ENCODE measurements around the gene DES.

Gene DES

DNA sequence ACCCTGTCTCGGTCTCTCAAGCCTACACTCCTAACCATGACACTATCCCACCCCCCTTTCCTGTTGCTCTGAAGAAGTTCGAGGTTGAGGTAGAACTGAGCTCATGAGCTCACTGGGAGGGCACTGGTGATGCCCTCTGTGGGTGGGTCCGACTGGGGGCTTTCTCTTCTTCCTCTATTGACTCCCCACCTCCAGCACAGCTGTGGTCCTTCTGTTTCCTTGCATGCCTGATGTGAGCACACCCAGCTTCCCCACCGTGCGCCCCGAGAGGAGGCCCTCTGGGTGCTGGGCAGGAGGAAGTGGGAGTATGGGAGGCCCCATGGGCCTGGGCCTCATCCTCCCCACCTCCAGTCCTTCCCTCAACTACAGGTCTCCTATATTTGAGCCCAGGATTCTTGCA lies 37.4 kb downstream of the DES start:
- Histone ChIP-seq H3K4me1 (ENCODE audit: control insufficient read depth, insufficient read depth, low read length) (peaks cover 12% of the 10 kb centered on the region), H3K4me3 (ENCODE audit: low read length) (no peak overlapping the region), H3K27me3 (ENCODE audit: control insufficient read depth, insufficient read depth, low read length) (peaks cover 20% of the 10 kb centered on the region), H3K9ac (ENCODE audit: low read length) (no peak overlapping the region), H3K36me3 (ENCODE audit: control insufficient read depth, insufficient read depth, low read length) (no peaks in the 10 kb centered on the region), H3K9me3 (ENCODE audit: control insufficient read depth, low read length) (no peaks in the 10 kb centered on the region)

DNA sequence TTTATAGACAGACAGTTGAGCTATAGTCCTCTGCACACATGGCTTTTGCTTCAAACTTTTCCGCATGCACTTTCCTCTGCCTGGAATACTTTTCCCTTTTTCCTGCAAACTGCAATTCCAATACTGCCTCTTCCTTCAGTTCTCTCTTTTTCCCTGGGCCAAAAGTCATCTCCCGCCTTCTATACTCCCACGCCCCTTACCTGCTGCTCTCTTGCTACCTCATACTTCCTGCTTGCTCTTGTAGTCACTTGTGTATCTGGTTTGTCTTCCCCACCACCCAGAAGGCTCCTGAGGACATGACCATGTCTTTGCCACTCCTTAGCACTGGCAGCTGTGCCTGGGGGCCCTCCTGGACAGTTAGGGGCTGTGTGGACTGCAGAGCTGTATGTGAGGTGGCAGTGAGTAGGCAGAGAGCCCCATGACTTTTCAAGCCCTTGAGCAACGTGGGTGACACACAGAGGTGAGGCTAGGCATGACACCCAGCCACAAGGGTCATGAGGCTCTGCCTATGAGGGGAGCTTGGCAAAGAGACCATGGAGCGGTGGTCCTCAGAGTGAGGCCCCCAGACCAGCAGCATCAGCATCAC lies 39.7 kb downstream of the DES start:
- Histone ChIP-seq H3K9ac (ENCODE audit: low read length) (no peak overlapping the region), H3K4me1 (ENCODE audit: control insufficient read depth, insufficient read depth, low read length) (peaks cover 11% of the 10 kb centered on the region)

GRCh38 chr2:219458996-219459395 lies 40.8 kb downstream of the DES start:
- peaks cover 6% of the 10 kb centered on the region for H3K27me3 ChIP-seq (ENCODE audit: control insufficient read depth, insufficient read depth, low read length)
- no peaks in the 10 kb centered on the region for H3K9me3 ChIP-seq (ENCODE audit: control insufficient read depth, low read length)
- no peak overlapping the region for H3K9ac ChIP-seq (ENCODE audit: low read length)
- H3K4me1 ChIP-seq (ENCODE audit: control insufficient read depth, insufficient read depth, low read length): peaks cover 7% of the 10 kb centered on the region
- H3K36me3 ChIP-seq (ENCODE audit: control insufficient read depth, insufficient read depth, low read length): no peaks in the 10 kb centered on the region
- no peak overlapping the region for H3K4me3 ChIP-seq (ENCODE audit: low read length)

More for the DNA sequence above, 39.7 kb downstream of the DES start:
- Histone ChIP-seq H3K4me3 (ENCODE audit: low read length) (no peak overlapping the region), H3K36me3 (ENCODE audit: control insufficient read depth, insufficient read depth, low read length) (no peaks in the 10 kb centered on the region), H3K27me3 (ENCODE audit: control insufficient read depth, insufficient read depth, low read length) (peaks cover 6% of the 10 kb centered on the region), H3K9me3 (ENCODE audit: control insufficient read depth, low read length) (no peaks in the 10 kb centered on the region)

DNA sequence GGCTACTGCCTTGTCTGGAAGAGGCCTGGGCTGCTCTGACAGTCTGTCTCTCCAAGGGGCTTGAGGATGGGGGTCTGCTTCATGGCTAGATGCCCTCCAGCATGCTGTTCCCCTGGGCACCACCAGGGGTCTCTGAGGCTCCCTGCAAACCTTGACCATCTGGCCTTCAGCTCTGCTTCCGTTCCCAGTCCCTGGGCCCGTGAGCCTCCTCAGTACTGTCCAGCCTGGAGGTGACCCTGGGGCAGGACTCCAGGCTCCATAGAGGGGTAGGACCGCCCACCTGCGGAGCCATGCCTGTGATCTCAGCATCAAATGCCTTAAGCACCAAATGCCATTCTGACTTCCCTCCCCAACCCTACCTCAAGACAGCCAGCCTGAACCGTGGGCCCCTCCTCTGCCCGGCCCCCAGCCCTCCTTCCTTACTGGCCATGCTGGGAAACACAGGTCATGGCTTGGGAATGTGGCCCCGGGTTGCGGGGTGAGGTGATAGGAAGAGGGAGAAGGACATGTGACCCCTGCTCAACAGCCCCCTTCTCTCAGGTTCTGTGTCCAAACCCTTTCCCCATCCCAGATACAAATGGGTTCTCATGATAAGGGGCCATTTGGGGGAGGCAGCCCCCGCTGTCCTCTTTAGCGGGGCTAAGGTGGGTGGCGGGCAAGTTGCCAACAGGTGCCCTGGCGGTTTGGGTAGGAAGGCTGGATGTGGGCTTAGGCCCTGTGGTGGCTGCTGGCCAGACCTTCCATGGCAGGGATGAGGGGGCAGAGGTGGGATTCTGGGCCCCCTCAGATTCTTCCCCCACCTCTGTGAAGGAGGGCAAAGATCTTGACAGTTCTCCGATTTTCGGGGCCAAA lies 41.5 kb downstream of the DES start:
- Histone ChIP-seq H3K4me1 (ENCODE audit: control insufficient read depth, insufficient read depth, low read length) (peaks cover 7% of the 10 kb centered on the region), H3K27me3 (ENCODE audit: control insufficient read depth, insufficient read depth, low read length) (peaks cover 6% of the 10 kb centered on the region), H3K9me3 (ENCODE audit: control insufficient read depth, low read length) (no peaks in the 10 kb centered on the region), H3K9ac (ENCODE audit: low read length) (no peak overlapping the region), H3K4me3 (ENCODE audit: low read length) (no peak overlapping the region), H3K36me3 (ENCODE audit: control insufficient read depth, insufficient read depth, low read length) (no peaks in the 10 kb centered on the region)

- H3K4me3 ChIP-seq (ENCODE audit: low read length): no peak overlapping the region
- no peaks in the 10 kb centered on the region for H3K36me3 ChIP-seq (ENCODE audit: control insufficient read depth, insufficient read depth, low read length)
- H3K27me3 ChIP-seq (ENCODE audit: control insufficient read depth, insufficient read depth, low read length): peaks cover 6% of the 10 kb centered on the region
- H3K4me1 ChIP-seq (ENCODE audit: control insufficient read depth, insufficient read depth, low read length): peaks cover 7% of the 10 kb centered on the region
- no peak overlapping the region for H3K9ac ChIP-seq (ENCODE audit: low read length)
- no peaks in the 10 kb centered on the region for H3K9me3 ChIP-seq (ENCODE audit: control insufficient read depth, low read length)
Observed at GRCh38 chr2:219460424-219460926, 42.3 kb downstream of the DES start.

DNA sequence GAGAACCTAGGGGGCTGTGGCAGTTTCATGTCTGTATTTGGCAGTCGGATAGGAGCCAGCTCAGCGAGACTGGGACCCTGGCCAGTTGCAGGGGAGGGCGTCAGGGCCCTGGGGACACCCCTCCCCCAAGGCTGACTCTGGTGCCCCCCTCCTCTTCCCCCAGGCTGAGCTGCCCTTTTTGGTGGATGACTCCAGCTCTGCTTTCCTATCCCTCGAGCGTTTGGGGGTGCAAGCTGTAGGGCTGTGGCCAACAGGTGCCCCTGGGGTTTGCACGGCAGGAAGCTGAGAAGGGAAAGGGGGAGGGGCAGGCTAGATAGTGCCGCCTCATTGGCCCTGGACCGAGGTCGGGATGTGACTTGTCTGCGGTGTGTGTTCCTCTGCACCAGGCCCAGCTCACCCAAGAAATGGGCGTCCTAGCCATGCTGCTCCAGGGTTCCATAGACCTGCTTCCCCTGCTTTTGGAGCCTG lies 42.9 kb downstream of the DES start:
- Histone ChIP-seq H3K4me3 (ENCODE audit: low read length) (no peak overlapping the region), H3K9me3 (ENCODE audit: control insufficient read depth, low read length) (no peaks in the 10 kb centered on the region), H3K4me1 (ENCODE audit: control insufficient read depth, insufficient read depth, low read length) (peaks cover 7% of the 10 kb centered on the region), H3K36me3 (ENCODE audit: control insufficient read depth, insufficient read depth, low read length) (no peaks in the 10 kb centered on the region), H3K9ac (ENCODE audit: low read length) (no peak overlapping the region), H3K27me3 (ENCODE audit: control insufficient read depth, insufficient read depth, low read length) (peaks cover 6% of the 10 kb centered on the region)

GRCh38 chr2:219461669-219462068 lies 43.5 kb downstream of the DES start:
- peaks cover 6% of the 10 kb centered on the region for H3K27me3 ChIP-seq (ENCODE audit: control insufficient read depth, insufficient read depth, low read length)
- peaks cover 7% of the 10 kb centered on the region for H3K4me1 ChIP-seq (ENCODE audit: control insufficient read depth, insufficient read depth, low read length)
- H3K9ac ChIP-seq (ENCODE audit: low read length): no peak overlapping the region
- H3K9me3 ChIP-seq (ENCODE audit: control insufficient read depth, low read length): no peaks in the 10 kb centered on the region
- H3K4me3 ChIP-seq (ENCODE audit: low read length): no peak overlapping the region
- H3K36me3 ChIP-seq (ENCODE audit: control insufficient read depth, insufficient read depth, low read length): no peaks in the 10 kb centered on the region

DNA sequence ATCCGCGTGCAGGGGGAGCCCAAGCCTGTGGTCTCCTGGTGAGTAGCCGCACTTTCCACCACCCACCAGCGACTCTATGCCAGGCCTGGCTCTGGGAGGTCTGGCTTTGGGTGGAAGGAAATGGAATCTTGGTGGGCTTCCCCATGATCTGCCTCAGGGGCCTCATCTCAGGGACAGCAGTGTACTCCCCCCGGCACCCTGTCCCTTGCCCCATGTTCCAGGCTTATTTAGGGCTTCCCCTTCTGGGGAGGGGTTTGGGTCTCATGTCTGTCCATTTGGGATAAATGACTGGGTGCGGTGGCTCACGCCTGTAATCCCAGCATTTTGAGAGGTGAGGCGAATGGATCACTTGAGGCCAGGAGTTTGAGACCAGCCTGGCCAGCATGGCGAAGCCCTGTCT lies 44.2 kb downstream of the DES start:
- Histone ChIP-seq H3K4me1 (ENCODE audit: control insufficient read depth, insufficient read depth, low read length) (peaks cover 7% of the 10 kb centered on the region), H3K4me3 (ENCODE audit: low read length) (no peak overlapping the region), H3K9me3 (ENCODE audit: control insufficient read depth, low read length) (no peaks in the 10 kb centered on the region), H3K27me3 (ENCODE audit: control insufficient read depth, insufficient read depth, low read length) (peaks cover 6% of the 10 kb centered on the region), H3K36me3 (ENCODE audit: control insufficient read depth, insufficient read depth, low read length) (no peaks in the 10 kb centered on the region), H3K9ac (ENCODE audit: low read length) (no peak overlapping the region)

DNA sequence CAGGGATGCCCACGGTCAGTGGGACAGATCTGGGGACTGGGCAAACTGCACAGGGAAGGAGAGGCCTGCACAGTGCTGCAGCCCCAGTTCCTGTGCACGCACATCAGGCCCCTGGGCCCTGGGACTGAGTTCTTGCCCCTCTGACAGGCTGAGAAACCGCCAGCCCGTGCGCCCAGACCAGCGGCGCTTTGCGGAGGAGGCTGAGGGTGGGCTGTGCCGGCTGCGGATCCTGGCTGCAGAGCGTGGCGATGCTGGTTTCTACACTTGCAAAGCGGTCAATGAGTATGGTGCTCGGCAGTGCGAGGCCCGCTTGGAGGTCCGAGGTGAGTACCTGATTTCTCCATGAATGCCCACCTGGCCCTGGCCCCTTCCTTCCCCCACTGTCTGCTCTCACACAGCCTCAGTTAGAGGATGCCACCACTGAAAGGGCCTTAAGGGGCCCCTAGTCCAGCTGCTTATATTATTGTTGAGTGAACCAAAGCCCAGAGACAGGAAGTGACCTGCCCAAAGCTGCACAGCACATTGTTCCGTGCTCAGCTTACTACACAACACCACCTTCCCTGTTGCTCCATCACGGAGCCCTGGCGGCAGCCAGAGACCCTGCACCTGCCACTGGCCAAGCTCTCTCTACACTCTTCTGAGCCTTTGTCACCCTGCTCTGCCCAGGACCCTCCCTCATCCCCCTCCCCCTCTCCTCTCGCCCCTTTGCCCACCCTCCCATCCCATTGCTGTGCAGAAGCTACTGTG lies 46.3 kb downstream of the DES start:
- no peaks in the 10 kb centered on the region for H3K36me3 ChIP-seq (ENCODE audit: control insufficient read depth, insufficient read depth, low read length)
- H3K27me3 ChIP-seq (ENCODE audit: control insufficient read depth, insufficient read depth, low read length): no peaks in the 10 kb centered on the region
- H3K9me3 ChIP-seq (ENCODE audit: control insufficient read depth, low read length): no peaks in the 10 kb centered on the region
- no peak overlapping the region for H3K4me3 ChIP-seq (ENCODE audit: low read length)
- H3K4me1 ChIP-seq (ENCODE audit: control insufficient read depth, insufficient read depth, low read length): peaks cover 7% of the 10 kb centered on the region
- no peak overlapping the region for H3K9ac ChIP-seq (ENCODE audit: low read length)

- no peak overlapping the region for H3K9ac ChIP-seq (ENCODE audit: low read length)
- no peaks in the 10 kb centered on the region for H3K36me3 ChIP-seq (ENCODE audit: control insufficient read depth, insufficient read depth, low read length)
- no peaks in the 10 kb centered on the region for H3K27me3 ChIP-seq (ENCODE audit: control insufficient read depth, insufficient read depth, low read length)
- H3K9me3 ChIP-seq (ENCODE audit: control insufficient read depth, low read length): no peaks in the 10 kb centered on the region
- no peaks in the 10 kb centered on the region for H3K4me1 ChIP-seq (ENCODE audit: control insufficient read depth, insufficient read depth, low read length)
- no peak overlapping the region for H3K4me3 ChIP-seq (ENCODE audit: low read length)
Observed at GRCh38 chr2:219465659-219466561, 47.7 kb downstream of the DES start.
